Progenitor cell of endocrine pancreas (in vitro differentiated cells): ENCODE results near the gene RIBC1. TPM values are rescaled to one million over a fixed set of nuclear protein-coding genes. Genes with fewer than 3 reads are reported as not detected.

ENCODE experiments used
- DNase-seq: peaks from one replicate; pipeline ENCODE4 v3.0.0; 2021; ENCODE audit warnings: low spot score; ENCODE audit not compliant: unreplicated experiment
- H3K27ac Mint-ChIP-seq: 2 replicates; pipeline ENCODE4 v1.8.0; 2021; ENCODE audit warnings: mild to moderate bottlenecking, moderate library complexity, mixed read lengths
- H3K27me3 Mint-ChIP-seq: 2 replicates; pipeline ENCODE4 v1.8.0; 2021; ENCODE audit warnings: mixed read lengths
- H3K36me3 Mint-ChIP-seq: 2 replicates; pipeline ENCODE4 v1.8.0; 2022; ENCODE audit warnings: mixed read lengths; ENCODE audit not compliant: insufficient read depth
- H3K4me1 Mint-ChIP-seq: 2 replicates; pipeline ENCODE4 v1.8.0; 2021; ENCODE audit warnings: low read depth, mixed read lengths
- H3K4me3 Mint-ChIP-seq: 2 replicates; pipeline ENCODE4 v1.8.0; 2021; ENCODE audit warnings: low read depth, mild to moderate bottlenecking, moderate library complexity, mixed read lengths
- H3K9me3 Mint-ChIP-seq: 2 replicates; pipeline ENCODE4 v1.8.0; 2021; ENCODE audit warnings: low read depth, mixed read lengths
- total RNA-seq: library from RNA; stranded (reverse); gene quantifications from 2 replicates; pipeline ENCODE4 v1.2.1, GENCODE V29; 2021
- TF ChIP-seq, protein P1 (sequence below): fragments of 200-600 bp; sonication (generic); IDR thresholded peaks from one replicate; pipeline ENCODE4 v1.5.0; 2021; ENCODE audit warnings: antibody characterized with exemption, mild to moderate bottlenecking; ENCODE audit not compliant: unreplicated experiment

The RIBC1 gene
- total RNA-seq, 1 donor from 2014 or later = 3.4 TPM

- peak within 1 kb of the TSS; percentile 87 for H3K27ac Mint-ChIP-seq
- DNase-seq = peak; percentile 73
- H3K4me3 Mint-ChIP-seq = peak within 1 kb of the TSS; percentile 95
- H3K27me3 Mint-ChIP-seq = peaks cover 7% of the 10 kb centered on the region
- TF ChIP-seq, protein P1, sequence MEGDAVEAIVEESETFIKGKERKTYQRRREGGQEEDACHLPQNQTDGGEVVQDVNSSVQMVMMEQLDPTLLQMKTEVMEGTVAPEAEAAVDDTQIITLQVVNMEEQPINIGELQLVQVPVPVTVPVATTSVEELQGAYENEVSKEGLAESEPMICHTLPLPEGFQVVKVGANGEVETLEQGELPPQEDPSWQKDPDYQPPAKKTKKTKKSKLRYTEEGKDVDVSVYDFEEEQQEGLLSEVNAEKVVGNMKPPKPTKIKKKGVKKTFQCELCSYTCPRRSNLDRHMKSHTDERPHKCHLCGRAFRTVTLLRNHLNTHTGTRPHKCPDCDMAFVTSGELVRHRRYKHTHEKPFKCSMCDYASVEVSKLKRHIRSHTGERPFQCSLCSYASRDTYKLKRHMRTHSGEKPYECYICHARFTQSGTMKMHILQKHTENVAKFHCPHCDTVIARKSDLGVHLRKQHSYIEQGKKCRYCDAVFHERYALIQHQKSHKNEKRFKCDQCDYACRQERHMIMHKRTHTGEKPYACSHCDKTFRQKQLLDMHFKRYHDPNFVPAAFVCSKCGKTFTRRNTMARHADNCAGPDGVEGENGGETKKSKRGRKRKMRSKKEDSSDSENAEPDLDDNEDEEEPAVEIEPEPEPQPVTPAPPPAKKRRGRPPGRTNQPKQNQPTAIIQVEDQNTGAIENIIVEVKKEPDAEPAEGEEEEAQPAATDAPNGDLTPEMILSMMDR = no peak
- peaks cover 3% of the 10 kb centered on the region for H3K4me1 Mint-ChIP-seq
- peaks cover 4% of the 10 kb centered on the region for H3K36me3 Mint-ChIP-seq
- H3K9me3 Mint-ChIP-seq = peaks cover 12% of the 10 kb centered on the region
These were observed 11.3 kb downstream of the RIBC1 start, which contains the start of gene HSD17B10 for GRCh38 chrX:53433651-53434639. TSS of gene HSD17B10 (minus strand) at chrX:53434370. CDS start at chrX:53434345, 25 bp downstream.

DNA sequence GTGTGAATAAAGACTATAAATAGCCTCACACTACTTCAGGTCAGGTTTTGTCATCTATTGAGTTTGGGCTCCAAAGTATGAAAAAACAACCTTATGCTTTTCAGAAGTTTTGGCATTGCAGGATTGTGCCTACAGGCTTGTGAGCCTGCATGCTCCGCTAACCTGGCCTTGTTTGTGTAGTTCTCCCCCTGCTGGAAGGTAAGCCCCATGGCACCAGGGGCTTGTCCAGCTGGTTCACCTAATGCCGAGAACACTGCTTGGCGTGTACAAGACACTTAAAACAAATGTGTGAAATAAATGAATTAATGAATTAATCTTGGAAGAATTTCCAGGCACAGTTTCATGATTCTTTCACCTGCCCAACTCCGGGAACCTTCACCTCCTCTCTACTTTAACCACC, 13.3 kb downstream of the RIBC1 start:
- Mint-ChIP-seq H3K27me3 (peaks cover 12% of the 10 kb centered on the region), H3K9me3 (peaks cover 8% of the 10 kb centered on the region), H3K36me3 (peaks cover 2% of the 10 kb centered on the region), H3K4me3 (no peak overlapping the region), H3K4me1 (peaks cover 6% of the 10 kb centered on the region), H3K27ac (no peak overlapping the region)
- TF ChIP-seq, protein P1 = peak; percentile 67
- DNase-seq = peak; percentile 50

DNA sequence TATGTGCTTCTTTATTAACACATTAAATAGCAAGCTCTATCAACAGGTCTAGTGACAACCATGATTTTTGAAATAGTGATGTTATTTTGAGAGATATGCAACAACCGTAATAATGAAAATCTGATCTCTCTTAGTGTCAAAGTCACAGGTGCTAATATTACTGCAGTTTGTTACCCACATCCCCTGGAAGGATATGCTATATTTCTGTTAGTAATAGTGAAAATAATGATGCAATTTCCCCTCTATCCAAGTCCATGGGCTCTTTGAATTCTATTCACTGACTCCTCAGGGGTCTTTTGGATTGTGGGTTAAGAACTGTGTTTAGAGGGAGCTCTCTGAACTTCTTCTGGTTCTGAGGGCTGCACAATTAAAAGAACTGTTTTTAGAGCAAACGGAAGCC, 14.5 kb downstream of the RIBC1 start:
- Mint-ChIP-seq H3K9me3 (peaks cover 8% of the 10 kb centered on the region), H3K27ac (no peak overlapping the region), H3K36me3 (no peaks in the 10 kb centered on the region), H3K27me3 (peaks cover 12% of the 10 kb centered on the region), H3K4me3 (no peak overlapping the region), H3K4me1 (peaks cover 6% of the 10 kb centered on the region)
- DNase-seq = no peak
- TF ChIP-seq, protein P1 = no peak

GRCh38 chrX:53438174-53438831, 15.6 kb downstream of the RIBC1 start:
- Mint-ChIP-seq H3K4me3 (no peak overlapping the region), H3K36me3 (no peaks in the 10 kb centered on the region), H3K27ac (no peak overlapping the region), H3K9me3 (peaks cover 8% of the 10 kb centered on the region), H3K4me1 (peaks cover 6% of the 10 kb centered on the region), H3K27me3 (peaks cover 12% of the 10 kb centered on the region)
- DNase-seq = no peak
- TF ChIP-seq, protein P1 = no peak

- DNase-seq = no peak
- TF ChIP-seq, protein P1 = no peak
- H3K27ac Mint-ChIP-seq = no peak overlapping the region
- no peaks in the 10 kb centered on the region for H3K36me3 Mint-ChIP-seq
- no peak overlapping the region for H3K4me3 Mint-ChIP-seq
- H3K9me3 Mint-ChIP-seq = peaks cover 12% of the 10 kb centered on the region
- peaks cover 12% of the 10 kb centered on the region for H3K27me3 Mint-ChIP-seq
- H3K4me1 Mint-ChIP-seq = peaks cover 6% of the 10 kb centered on the region
These were observed 16.2 kb downstream of the RIBC1 start for GRCh38 chrX:53438832-53439230.
